Spinal cord (tissue), 10 donors: ENCODE results near the gene POLK. TPM values are rescaled to one million over a fixed set of nuclear protein-coding genes. Genes with fewer than 3 reads are reported as not detected.
A peak's percentile ranks its signal among the peaks of the same experiment; 100 is the strongest.

Experiments
- DNase-seq, 6 donors: peaks; one replicate each; pipeline versions ENCODE4 v3.0.0 to v3.0.0-alpha.2; 2013 to 2015; ENCODE audit warnings: low spot score in 6 of 6, low read depth in 4 of 6
- H3K27ac ChIP-seq: one replicate; pipeline ENCODE4 v1.5.1; 2013; ENCODE audit warnings: low read depth, low read length, control low read depth
- H3K27me3 ChIP-seq: one replicate; pipeline ENCODE4 v1.6.1; 2013; ENCODE audit warnings: low read length; ENCODE audit not compliant: control insufficient read depth, insufficient read depth
- H3K36me3 ChIP-seq: one replicate; pipeline ENCODE4 v1.6.1; 2013; ENCODE audit warnings: low read length; ENCODE audit not compliant: control insufficient read depth, insufficient read depth
- H3K4me1 ChIP-seq: one replicate; pipeline ENCODE4 v1.6.1; 2013; ENCODE audit warnings: low read length; ENCODE audit not compliant: control insufficient read depth, insufficient read depth
- H3K4me3 ChIP-seq: one replicate; pipeline ENCODE4 v1.5.1; 2013; ENCODE audit warnings: low read depth, low read length, control low read depth
- H3K9me3 ChIP-seq: one replicate; pipeline ENCODE4 v1.6.1; 2013; ENCODE audit warnings: low read length; ENCODE audit not compliant: control insufficient read depth, insufficient read depth
- WGBS: methylation state at CpG from one replicate; pipeline ENCODE4 v1.1.5; 2013; ENCODE audit warnings: missing lambda C conversion rate; ENCODE audit not compliant: insufficient coverage; 5-methylcytosine and 5-hydroxymethylcytosine counted together
- polyA plus RNA-seq, 2 donors: library from polyadenylated mRNA; unstranded; fragments of 120-200 nt; gene quantifications; one replicate each; pipeline ENCODE4 v1.2.1, GENCODE V29; 2013; ENCODE audit not compliant: insufficient read length in 2 of 2
- total RNA-seq, 2 donors: library from RNA; depleted of rRNA in 1 of 2; stranded (reverse); fragments of 120-200 nt in 1 of 2; fragments of >200 nt in 1 of 2; gene quantifications; one replicate each; pipeline versions ENCODE4 v1.2.3 to v1.2.4, GENCODE V29; 2013 to 2014
- donor health status: healthy.

Gene POLK
- total and polyA plus RNA-seq, 4 donors, result 16.9 to 58.5 (median 31.2) TPM

DNA sequence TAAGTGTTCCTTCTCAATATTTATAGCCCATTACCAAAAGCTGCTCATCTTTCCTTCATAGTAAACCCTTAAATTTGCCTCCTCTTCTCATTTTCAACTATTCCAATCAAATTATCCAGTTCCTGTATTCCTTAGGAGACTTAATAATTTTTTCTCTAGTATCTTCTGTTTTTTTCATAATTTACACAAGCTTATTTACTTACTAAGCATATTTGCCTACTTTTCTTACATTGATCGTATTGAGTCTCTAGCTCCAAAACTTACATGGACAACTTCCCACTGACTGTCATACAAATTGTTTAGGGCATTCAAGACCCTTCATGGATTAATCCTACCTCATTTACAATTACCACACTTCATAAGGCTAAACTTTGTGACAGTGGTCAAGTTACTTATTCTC lies 3.9 kb upstream of the POLK start:
- Histone ChIP-seq H3K27me3 (no peaks in the 10 kb centered on the region), H3K4me1 (peaks cover 3% of the 10 kb centered on the region), H3K27ac (no peak overlapping the region), H3K4me3 (no peak overlapping the region), H3K36me3 (no peaks in the 10 kb centered on the region), H3K9me3 (no peaks in the 10 kb centered on the region)
- no peak for DNase-seq
- WGBS, result 100% methylated on average over 1 of the region's 1 CpG

DNA sequence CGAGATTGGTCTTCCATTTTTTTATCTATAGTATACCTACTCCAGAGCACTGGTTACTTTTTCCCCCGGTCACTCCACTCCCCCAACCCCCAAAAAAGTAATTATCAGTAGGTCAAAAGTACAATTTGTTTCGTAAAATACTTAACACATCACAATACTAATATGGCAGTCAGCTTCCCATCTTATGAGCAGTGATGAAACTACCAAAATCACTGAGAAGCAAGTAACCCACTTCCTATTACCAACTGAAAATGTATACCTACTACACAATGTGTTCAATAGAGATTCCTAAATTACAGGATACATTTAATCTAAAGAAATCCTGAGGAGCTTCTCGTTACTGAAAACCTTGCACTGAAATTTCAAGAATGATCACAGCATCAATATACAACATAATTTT lies 2.1 kb upstream of the POLK start:
- Histone ChIP-seq H3K4me3 (peak overlapping the region; percentile 95), H3K4me1 (peaks cover 3% of the 10 kb centered on the region), H3K9me3 (no peaks in the 10 kb centered on the region), H3K27me3 (no peaks in the 10 kb centered on the region), H3K27ac (no peak overlapping the region), H3K36me3 (no peaks in the 10 kb centered on the region)
- 69% methylated on average over 3 of the region's 4 CpGs for WGBS
- no peak for DNase-seq

DNA sequence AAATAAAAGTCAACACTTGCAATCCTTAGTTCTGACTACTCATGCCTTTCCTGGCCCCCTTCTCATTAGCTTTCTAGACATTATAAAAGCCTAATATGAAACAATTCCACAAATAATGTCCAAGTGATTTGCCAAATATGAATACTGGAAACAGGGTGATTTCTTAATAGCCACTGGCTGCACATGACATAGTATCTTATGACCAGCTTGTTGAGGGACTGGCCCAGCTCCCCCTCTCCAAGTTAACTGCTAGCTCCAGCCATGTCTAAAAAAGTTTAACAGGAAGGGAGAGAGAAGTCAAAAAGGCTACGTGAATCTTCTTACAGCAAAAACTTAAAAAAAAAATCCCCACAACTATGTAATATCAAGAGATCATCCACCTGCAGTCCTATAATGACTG lies 1.7 kb upstream of the POLK start:
- H3K36me3 ChIP-seq, result no peaks in the 10 kb centered on the region
- no peaks in the 10 kb centered on the region for H3K27me3 ChIP-seq
- H3K4me1 ChIP-seq, result peaks cover 3% of the 10 kb centered on the region
- no peak overlapping the region for H3K27ac ChIP-seq
- no peaks in the 10 kb centered on the region for H3K9me3 ChIP-seq
- DNase-seq, result peak in 2 of 6 donors; percentile 10
- peak overlapping the region; percentile 95 for H3K4me3 ChIP-seq
- WGBS, result no CpG with 5 or more reads among the region's 1 CpG

DNA sequence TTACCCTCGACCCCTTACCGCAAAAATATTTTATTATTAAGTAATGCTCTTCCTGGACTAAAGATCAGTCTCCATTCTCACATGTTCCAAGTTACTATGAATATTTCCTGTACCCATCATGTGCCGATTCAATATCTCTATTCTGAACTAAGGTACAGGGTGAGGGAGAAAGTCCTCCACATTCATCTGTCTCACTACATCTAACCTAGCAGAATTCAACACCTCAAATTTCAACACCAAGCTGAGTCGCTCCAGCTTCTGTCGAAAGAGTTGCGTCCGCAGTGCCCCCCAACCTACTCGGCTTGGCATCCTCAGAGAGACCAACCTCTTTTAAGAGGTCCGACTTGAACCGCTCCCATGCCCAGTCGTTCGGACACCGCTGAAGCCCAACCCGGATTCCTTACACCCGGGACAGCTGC lies 1.3 kb upstream of the POLK start:
- Histone ChIP-seq H3K4me3 (peak overlapping the region; percentile 95), H3K4me1 (peaks cover 3% of the 10 kb centered on the region), H3K27ac (peak overlapping the region; percentile 93), H3K9me3 (no peaks in the 10 kb centered on the region), H3K36me3 (no peaks in the 10 kb centered on the region), H3K27me3 (no peaks in the 10 kb centered on the region)
- WGBS, result 0% methylated on average over 12 of the region's 15 CpGs
- peak in 1 of 6 donors; percentile 24 for DNase-seq

DNA sequence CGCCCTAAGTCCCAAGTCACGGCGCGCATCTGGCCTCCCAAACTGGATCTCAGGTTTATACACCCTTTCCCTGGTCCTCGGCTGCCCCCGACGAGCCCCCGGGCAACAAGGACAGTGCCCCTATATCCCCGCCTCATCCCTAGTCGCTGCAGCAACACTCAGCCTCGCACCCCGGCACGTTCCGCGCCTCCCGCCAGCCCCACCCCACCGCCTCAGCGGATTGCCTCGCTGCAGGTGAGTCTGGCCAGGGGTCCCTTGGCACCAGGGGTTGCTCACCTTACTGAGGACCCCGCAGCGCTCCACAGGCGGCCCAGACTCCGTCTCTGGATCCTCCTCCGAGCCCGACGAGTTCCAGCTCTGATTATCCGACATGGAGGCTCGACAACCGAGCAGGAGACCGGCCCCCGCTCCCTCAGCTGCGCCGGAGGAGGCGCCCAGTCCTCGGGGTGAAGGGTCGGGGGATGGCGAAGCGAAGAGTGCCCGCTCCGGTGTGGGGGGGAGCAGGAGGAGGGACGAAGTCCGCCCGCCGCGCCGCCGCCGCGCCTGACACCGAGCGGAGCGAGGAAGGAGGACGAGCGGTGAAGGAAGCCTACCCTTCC lies 756 bp upstream of the POLK start:
- H3K27ac ChIP-seq, result peak overlapping the region; percentile 93
- peak in 5 of 6 donors; percentile 11 to 63 (median 28) for DNase-seq
- H3K27me3 ChIP-seq, result no peaks in the 10 kb centered on the region
- peak overlapping the region; percentile 95 for H3K4me3 ChIP-seq
- WGBS, result under 1% methylated on average over 54 of the region's 54 CpGs
- no peaks in the 10 kb centered on the region for H3K36me3 ChIP-seq
- H3K9me3 ChIP-seq, result no peaks in the 10 kb centered on the region
- peaks cover 3% of the 10 kb centered on the region for H3K4me1 ChIP-seq

DNA sequence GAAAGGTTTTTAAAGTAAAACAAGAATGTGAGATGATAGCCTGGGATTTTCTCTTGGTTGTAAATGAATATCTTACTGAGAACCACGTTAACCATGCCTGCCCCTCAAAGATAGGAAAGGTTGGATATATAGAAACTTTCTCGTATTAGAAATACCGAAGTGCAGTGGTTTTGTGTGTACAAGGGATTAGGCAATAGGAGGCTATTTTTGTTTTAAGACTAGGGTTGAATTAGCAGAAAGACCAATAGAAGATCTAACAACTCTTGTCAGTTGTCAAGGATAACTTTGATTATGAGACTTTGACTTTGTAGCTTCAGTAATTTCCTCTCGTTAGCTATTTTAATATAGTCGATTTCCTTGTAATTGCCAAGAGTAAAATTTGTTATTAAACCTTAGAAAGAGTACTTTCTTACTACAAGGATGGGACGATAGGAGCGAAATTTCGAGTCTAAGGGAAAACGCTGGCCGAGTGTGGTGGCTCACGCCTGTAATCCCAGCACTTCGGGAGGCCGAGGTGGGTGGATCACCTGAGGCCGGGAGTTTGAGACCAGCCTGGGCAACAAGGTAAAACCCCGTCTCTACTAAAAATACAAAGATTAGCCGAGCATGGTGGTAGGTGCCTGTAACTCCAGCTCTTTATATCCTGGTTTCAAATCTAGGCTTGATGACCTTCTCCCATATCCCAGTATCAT lies 838 bp downstream of the POLK start:
- H3K9me3 ChIP-seq, result no peaks in the 10 kb centered on the region
- no peaks in the 10 kb centered on the region for H3K27me3 ChIP-seq
- no peaks in the 10 kb centered on the region for H3K36me3 ChIP-seq
- no peak for DNase-seq
- H3K27ac ChIP-seq, result peak overlapping the region; percentile 93
- 80% methylated on average over 1 of the region's 16 CpGs for whole genome bisulfite sequencing
- H3K4me1 ChIP-seq, result peaks cover 3% of the 10 kb centered on the region
- peak overlapping the region; percentile 95 for H3K4me3 ChIP-seq

DNA sequence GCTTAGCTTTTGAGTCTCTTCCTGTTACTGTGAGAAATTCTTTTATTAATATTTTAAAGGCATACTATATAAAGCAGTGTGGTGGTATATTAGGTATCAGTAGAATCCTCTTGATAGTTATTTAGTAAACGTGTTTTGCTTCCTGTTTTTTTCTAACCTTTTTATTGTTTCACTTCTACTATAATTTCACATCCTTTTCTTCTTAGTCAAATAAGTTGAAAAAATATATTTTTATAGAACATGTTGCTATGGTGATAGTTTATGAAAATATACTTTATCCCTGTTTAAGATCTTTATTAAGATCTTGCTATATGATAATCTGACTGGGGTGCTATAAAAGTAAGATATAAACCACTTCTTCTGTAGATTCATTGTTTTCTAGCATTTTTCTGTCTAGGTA lies 2.1 kb downstream of the POLK start:
- Histone ChIP-seq H3K27ac (no peak overlapping the region), H3K36me3 (no peaks in the 10 kb centered on the region), H3K9me3 (peaks cover 1% of the 10 kb centered on the region), H3K27me3 (no peaks in the 10 kb centered on the region), H3K4me3 (no peak overlapping the region), H3K4me1 (peaks cover 3% of the 10 kb centered on the region)
- no CpG with 5 or more reads among the region's 1 CpG for WGBS
- DNase-seq, result no peak

DNA sequence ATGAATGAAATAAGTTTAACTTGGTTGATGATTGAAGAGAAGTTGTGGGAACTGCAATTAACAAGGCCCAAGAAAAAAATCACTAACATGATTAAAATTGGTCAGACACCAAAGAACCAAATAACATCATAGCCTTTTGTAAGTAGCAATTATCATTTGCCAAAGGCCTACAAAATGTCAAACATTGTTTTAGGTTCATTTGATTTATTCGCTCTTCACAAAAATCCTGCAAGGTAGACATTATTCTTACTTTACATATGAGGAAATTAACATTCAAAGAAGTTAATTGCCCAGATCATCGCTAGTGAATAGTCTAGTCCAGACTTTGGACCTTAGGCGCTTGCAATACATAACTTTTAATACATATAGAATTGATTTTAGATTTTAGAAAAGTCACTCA lies 2.6 kb downstream of the POLK start:
- peaks cover 2% of the 10 kb centered on the region for H3K9me3 ChIP-seq
- H3K36me3 ChIP-seq, result no peaks in the 10 kb centered on the region
- no peaks in the 10 kb centered on the region for H3K27me3 ChIP-seq
- no CpG with 5 or more reads among the region's 3 CpGs for WGBS
- no peak overlapping the region for H3K4me3 ChIP-seq
- H3K4me1 ChIP-seq, result peaks cover 3% of the 10 kb centered on the region
- no peak overlapping the region for H3K27ac ChIP-seq
- DNase-seq, result no peak

DNA sequence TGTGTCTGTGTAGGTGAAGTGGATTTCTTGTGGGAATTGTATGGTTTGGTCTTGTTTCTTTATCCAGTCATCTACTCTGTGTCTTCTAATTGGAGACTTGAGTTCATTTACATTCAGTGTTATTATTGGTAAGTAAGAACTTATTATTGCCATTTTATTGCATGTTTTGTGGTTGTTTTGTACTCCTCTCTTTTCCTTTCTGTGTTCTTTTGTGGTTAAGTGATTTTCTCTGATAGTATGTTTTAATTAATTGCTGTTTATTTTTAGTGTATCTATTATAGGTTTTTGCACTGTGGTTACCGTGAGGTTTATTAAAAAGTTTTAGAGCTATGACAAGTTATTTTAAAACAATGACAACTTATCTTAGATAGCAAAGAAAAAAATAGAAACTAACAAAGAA lies 8.1 kb downstream of the POLK start:
- Histone ChIP-seq H3K27me3 (no peaks in the 10 kb centered on the region), H3K9me3 (peaks cover 10% of the 10 kb centered on the region), H3K4me3 (no peak overlapping the region), H3K27ac (no peak overlapping the region), H3K4me1 (no peaks in the 10 kb centered on the region), H3K36me3 (no peaks in the 10 kb centered on the region)
- no CpG with 5 or more reads among the region's 1 CpG for WGBS
- no peak for DNase-seq

DNA sequence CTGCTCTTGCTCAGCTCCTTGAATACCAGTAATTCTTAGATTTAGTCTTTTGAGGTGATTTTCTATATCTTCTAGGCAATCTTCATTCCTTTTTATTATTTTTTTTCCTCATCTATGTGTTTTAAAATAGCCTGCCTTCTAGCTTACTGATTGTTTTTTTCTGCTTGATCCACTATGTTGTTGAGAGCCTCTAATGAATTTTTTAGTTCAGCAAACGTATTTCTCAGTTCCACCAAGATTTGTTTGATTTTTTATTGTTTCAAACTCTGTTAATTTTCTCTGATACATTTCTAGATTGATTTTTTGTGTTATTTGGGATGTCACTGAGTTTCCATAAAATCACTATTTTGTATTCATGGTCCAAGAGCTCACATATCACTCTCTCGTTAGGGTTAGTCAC lies 9.5 kb downstream of the POLK start:
- H3K27ac ChIP-seq, result no peak overlapping the region
- no peak overlapping the region for H3K4me3 ChIP-seq
- H3K27me3 ChIP-seq, result no peaks in the 10 kb centered on the region
- peaks cover 10% of the 10 kb centered on the region for H3K9me3 ChIP-seq
- H3K36me3 ChIP-seq, result no peaks in the 10 kb centered on the region
- no peak for DNase-seq
- no CpG with 5 or more reads among the region's 2 CpGs for WGBS
- H3K4me1 ChIP-seq, result no peaks in the 10 kb centered on the region
